ENCODE data around the gene GPR152.
A peak's percentile ranks its signal among the peaks of the same experiment; 100 is the strongest.
"Not testable (repeated sequence)": the region's sequence is repeated elsewhere in the genome, so short reads cannot be mapped to it uniquely, and the experiment has no call there.

GPR152 gene

GRCh38 chr11:67489885-67490726, 37.6 kb upstream of the GPR152 start:
- no peak for DNase-seq (ENCODE audit: low read depth)

DNA sequence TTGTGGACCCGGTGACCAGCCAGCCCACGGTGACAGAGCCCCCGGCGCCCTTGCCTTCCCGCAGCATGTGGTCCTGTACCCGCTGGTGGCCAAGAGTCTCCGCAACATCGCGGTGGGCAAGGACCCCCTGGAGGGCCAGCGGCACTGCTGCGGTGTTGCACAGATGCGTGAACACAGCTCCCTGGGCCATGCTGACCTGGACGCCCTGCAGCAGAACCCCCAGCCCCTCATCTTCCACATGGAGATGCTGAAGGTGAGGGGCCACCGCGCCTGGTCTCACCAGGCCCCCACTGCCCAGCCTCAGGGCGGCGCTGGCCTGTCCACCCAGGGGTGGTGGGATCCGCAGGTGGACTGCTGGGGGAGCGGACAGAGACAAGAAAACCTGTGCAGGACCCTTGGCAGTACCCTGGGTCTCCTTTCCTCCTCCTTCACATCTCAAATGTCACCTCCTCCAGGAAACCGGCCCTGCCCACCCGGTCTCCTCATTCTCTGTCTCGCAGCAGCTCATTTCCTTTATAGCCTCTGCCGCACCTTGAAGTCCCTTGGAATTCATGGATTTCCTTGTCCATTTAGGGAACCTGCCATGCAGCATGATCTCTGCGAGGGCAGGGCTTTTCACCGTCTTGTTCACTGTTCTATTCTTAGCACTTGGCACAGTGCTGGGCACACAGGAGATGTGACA, 36.8 kb upstream of the GPR152 start:
- DNase-seq (ENCODE audit: low read depth): no peak

DNA sequence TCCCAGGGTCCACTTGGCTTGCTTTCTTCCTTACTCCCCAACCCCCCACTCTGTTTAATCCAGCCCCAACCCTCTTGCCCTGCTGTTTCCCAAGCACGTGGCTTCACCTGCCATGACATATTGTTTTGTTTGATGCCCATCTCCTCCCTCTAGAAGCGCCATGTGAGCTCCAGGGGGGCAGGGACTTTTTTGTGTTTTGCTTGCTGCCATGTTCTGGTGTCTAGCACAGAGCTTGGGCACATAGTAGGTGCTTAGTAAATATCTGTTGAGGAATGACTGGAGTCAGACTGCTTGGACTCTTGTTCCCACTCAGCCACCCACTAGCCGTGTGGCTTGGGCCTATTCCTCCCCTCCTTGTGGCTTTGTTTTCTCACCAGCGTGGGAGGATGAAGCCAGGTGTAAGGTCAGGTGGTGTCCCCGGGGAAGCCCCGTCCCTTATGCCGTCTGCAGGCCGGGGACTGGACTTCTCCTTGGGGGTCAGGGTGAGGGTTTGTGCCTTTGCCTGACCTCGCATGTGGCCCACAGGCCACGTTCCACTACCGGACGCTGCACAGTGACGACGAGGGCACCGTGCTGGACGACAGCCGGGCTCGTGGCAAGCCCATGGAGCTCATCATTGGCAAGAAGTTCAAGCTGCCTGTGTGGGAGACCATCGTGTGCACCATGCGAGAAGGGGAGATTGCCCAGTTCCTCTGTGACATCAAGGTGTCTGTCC, 34.1 kb upstream of the GPR152 start:
- DNase-seq (ENCODE audit: low read depth): no peak

- DNase-seq (ENCODE audit: low read depth): not testable (repeated sequence)
These were observed 33.4 kb upstream of the GPR152 start for GRCh38 chr11:67485873-67486361.

DNA sequence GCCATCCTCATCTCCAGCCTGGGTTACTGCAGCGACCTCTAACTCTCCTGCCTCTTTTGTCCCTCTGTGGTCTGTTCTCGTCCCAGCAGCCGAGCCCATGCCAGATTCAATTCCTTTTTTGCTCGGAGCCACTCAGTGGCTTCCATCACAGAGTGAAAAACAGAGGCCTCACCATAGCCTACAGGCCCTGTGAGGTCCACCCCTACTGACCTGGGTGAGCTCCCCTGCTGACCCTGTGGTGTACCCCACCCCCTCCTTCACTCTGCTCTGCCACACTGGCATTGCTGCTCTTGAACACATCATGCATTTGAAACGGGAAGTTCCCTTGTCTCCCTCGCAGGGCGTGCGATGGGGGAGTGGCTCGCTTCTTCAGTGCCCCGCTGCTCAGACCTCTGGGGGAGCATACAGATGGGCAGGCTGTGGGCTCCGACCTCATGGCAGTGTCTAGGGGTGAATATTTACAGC, 32.4 kb upstream of the GPR152 start:
- no peak for DNase-seq (ENCODE audit: low read depth)

DNA sequence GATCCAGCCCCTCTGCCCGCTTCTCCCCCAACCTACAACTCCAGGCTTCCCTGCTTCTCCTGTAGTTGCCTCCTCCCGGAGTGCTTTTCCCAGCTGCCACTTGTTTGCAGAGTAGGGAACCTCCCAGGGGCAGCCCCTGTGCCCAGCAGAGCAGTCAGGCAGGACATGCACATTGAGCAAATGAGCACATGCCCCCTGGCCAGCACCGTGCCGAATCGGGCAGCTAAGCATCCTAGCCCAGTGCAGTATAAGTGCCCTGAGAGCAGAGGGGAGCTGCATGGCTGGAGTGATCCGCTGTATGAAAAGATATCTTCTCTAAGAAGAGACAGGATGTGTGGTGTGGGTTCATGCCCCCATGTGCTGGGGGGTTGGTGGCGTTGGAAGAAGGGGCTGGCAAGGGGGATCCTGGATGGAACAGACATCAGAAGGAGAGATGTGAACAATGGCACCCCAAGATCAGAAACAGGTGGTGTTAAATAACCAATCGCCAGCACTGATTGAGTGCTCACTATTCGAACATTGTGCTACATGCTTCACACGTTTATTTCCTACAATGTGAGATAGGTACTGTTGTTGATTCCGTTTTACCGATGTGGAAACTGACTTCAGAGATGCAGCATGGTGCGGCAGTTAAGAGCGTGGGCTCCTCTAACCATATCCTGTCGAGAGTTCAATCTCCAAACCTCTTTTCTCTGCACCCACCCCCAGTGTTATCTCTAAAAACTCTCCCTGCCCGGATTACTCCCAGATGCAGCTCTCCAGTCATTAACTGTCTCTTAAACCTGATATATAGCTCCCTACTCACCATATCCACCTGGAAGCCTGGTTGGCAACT, 31.5 kb upstream of the GPR152 start:
- DNase-seq (ENCODE audit: low read depth): no peak

DNA sequence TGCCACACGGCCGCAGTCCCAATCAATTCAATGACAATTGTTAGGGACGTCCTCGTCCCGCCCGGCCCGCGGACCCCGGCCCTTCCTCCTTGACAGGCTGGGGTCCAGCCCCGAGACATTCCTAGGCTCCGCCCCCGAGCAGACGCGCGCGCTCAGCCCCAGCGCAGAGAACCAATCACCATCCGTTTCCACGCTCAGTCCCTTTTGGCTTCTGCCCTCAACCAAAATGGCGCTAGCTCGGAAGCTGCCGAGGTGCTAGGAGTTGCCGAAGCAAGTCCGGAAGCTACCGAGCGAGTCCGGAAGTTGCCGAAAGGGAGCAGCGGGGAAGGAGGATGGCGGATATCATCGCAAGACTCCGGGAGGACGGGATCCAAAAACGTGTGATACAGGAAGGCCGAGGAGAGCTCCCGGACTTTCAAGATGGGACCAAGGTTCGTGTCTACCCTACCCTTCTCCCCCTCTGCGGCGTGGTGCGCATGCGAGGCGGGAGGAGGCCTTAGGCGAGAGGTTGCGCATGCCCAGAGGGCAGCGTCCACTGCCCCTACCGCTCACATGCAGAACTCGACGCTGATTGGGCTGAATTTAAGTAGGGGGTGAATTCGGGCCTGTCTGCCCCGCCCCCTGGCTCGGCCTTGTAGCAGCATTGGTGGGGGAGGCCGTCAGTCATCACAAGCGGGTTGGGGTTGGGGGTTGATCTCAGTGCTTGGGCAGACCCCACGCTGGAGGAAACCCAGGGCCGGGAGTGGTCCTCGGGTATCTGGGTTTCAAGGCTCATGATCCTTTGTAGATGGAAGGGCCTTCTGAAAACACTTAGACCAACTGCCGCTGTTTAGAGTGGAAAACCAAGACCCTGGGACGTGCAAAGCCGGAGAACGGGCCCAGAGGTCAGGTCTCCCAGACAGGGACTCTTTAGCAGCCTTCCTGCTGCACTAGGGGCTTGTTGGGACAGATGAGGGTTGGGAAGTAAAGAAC, 30.6 kb upstream of the GPR152 start, which contains the start of gene AIP:
Gene AIP (plus strand): TSS at position 200 of the 972 bp plus-strand sequence. CDS start 133 bp downstream, at position 333.
- DNase-seq (ENCODE audit: low read depth): peak; percentile 89

- DNase-seq (ENCODE audit: low read depth): no peak
These were observed 29.8 kb upstream of the GPR152 start for GRCh38 chr11:67482275-67482826.

DNA sequence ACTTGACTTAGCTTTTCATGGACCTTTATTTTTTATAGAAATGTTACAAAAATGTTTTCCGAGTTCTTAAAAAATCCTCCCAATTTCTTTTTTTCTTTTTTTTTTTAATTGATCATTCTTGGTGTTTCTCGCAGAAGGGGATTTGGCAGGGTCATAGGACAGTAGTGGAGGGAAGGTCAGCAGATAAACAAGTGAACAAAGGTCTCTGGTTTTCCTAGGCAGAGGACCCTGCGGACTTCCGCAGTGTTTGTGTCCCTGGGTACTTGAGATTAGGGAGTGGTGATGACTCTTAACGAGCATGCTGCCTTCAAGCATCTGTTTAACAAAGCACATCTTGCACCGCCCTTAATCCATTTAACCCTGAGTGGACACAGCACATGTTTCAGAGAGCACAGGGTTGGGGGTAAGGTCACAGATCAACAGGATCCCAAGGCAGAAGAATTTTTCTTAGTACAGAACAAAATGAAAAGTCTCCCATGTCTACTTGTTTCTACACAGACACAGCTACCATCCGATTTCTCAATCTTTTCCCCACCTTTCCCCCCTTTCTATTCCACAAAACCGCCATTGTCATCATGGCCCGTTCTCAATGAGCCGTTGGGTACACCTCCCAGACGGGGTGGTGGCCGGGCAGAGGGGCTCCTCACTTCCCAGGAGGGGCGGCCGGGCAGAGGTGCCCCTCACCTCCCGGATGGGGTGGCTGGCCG, 25.0 kb upstream of the GPR152 start:
- DNase-seq (ENCODE audit: low read depth): not testable (repeated sequence)

- DNase-seq (ENCODE audit: low read depth): not testable (repeated sequence)
These were observed 24.2 kb upstream of the GPR152 start for GRCh38 chr11:67476692-67477091.

- no peak for DNase-seq (ENCODE audit: low read depth)
These were observed 20.4 kb upstream of the GPR152 start for GRCh38 chr11:67472882-67473281.

- no peak for DNase-seq (ENCODE audit: low read depth)
These were observed 17.9 kb upstream of the GPR152 start for GRCh38 chr11:67470337-67471002.

DNA sequence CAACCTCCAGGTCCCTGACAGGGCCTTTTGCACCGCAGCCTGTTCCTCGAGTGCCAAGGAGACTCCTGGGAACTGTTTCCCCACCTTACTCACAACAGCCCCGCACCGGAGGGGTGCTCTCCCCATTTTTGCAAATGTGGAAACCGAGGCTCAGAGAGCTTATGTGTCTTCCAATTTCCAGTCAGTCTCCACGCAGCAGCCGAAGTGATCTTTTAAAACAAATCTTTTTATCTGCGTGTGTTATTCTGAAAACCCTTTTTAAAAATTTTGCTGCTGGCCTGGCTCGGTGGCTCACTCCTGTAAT, 16.9 kb upstream of the GPR152 start:
- no peak for DNase-seq (ENCODE audit: low read depth)

- DNase-seq (ENCODE audit: low read depth): peak; percentile 44
These were observed 16.4 kb upstream of the GPR152 start, which contains the start of gene TMEM134 for GRCh38 chr11:67468759-67469507. Gene TMEM134 (minus strand): TSS chr11:67469251. CDS start chr11:67469192, 59 bp downstream.

DNA sequence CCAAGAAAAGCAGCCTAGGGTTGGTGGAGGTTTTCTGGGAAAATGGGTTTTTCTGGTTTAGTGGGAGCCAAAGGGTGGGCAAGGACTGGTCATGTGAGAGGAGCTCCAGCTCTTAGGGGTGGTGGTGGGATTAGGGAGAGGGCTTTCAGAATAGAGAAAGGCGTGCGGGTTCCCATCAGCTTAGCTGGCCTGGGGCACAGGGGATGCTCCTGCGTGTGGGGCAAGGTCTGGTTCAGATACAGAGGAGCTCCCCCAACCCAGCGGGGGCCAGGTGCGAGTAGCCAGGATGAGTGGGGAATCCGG, 15.9 kb upstream of the GPR152 start:
- DNase-seq (ENCODE audit: low read depth): no peak

DNA sequence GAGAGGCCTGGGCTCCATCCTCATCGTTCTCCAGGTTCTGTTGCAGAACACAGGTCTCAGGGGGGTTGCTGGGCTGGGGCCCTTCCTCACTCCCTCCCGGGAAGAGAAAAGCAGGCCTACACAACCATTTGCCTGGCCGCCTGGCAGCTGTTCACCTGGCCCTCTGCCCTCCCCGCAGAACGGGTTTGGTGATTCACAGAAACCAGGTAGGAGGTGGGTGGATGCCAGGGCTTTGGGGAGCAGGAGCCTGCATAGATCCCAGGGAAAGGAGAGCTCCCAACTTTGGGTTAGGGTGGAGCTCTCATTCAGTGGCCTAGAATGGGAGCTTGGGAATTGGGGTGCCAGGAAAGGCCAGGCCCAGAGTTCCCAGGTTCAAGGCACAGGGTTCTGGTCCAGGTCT, 15.5 kb upstream of the GPR152 start:
- no peak for DNase-seq (ENCODE audit: low read depth)

GRCh38 chr11:67466962-67467771, 14.6 kb upstream of the GPR152 start:
- no peak for DNase-seq (ENCODE audit: low read depth)
